Transverse colon (tissue), 4 donors: ENCODE measurements around the gene FMNL3. TPM values are rescaled to one million over a fixed set of nuclear protein-coding genes. Genes with fewer than 3 reads are reported as not detected.

Experiments
- DNase-seq: peaks from one replicate; pipeline ENCODE4 v3.0.0-alpha.2; 2019
- H3K27ac ChIP-seq, 4 donors: fragments of 200-600 bp; sonication (generic); 2 replicates each; pipeline ENCODE4 v1.5.1; 2016 to 2018; ENCODE audit warnings: inconsistent platforms in 4 of 4
- H3K27me3 ChIP-seq: fragments of 200-600 bp; sonication (generic); 2 replicates; pipeline ENCODE4 v1.5.1; 2017; ENCODE audit warnings: inconsistent platforms
- H3K36me3 ChIP-seq, 4 donors: fragments of 200-600 bp; sonication (generic); 2 replicates each; pipeline ENCODE4 v1.5.1; 2017 to 2019; ENCODE audit warnings: inconsistent platforms in 4 of 4
- H3K4me1 ChIP-seq, 4 donors: fragments of 200-600 bp; sonication (generic); 2 replicates each; pipeline ENCODE4 v1.5.1; 2017 to 2020; ENCODE audit warnings: inconsistent platforms in 4 of 4
- H3K4me3 ChIP-seq, 4 donors: fragments of 200-600 bp; sonication (generic); 1 replicate in 1 of 4; 2 replicates in 3 of 4; pipeline versions ENCODE4 v1.5.1 to v1.6.1; 2017 to 2019; ENCODE audit warnings: inconsistent platforms in 4 of 4
- H3K9me3 ChIP-seq, 2 donors: fragments of 200-600 bp; sonication (generic); 2 replicates each; pipeline ENCODE4 v1.5.1; 2017 to 2019; ENCODE audit warnings: inconsistent platforms in 2 of 2
- CTCF ChIP-seq, 5 experiments: fragments of 200-600 bp in 3 of 5; fragments of 450-650 bp in 2 of 5; sonication (generic) in 3 of 5; IDR thresholded peaks; 1 replicate in 2 of 5; 2 replicates in 3 of 5; pipeline ENCODE4 v1.5.1; 2016 to 2017; ENCODE audit warnings: antibody characterized with exemption in 5 of 5, inconsistent platforms in 3 of 5, mild to moderate bottlenecking in 2 of 5, moderate library complexity in 1 of 5
- EP300 ChIP-seq: sonication (generic); formaldehyde crosslinking; IDR thresholded peaks from one replicate; pipeline ENCODE4 v1.6.1; 2017; ENCODE audit warnings: antibody characterized with exemption, low read depth
- POLR2A ChIP-seq: fragments of 450-650 bp; IDR thresholded peaks from one replicate; pipeline ENCODE4 v1.6.1; 2016; ENCODE audit warnings: antibody characterized with exemption, mild to moderate bottlenecking, moderate library complexity
- POLR2AphosphoS5 ChIP-seq, 3 donors: sonication (generic); formaldehyde crosslinking; IDR thresholded peaks; one replicate each; pipeline ENCODE4 v1.6.1; 2016; ENCODE audit warnings: antibody characterized with exemption in 3 of 3
- WGBS, 2 donors: methylation state at CpG; one replicate each; pipeline ENCODE4 v1.1.5; 2018; ENCODE audit warnings: low coverage in 1 of 2; 5-methylcytosine and 5-hydroxymethylcytosine counted together
- in situ Hi-C, 4 donors: fragments of 200-750 bp; cut with MboI; loops; one replicate each; pipeline versions ENCODE4 v1.15.0 to v1.15.1; 2017; ENCODE audit warnings: low sequenced_read_pairs in 3 of 4, low pct_ligation_motif_present in 1 of 4, low pct_unique_long_range_greater_than_20kb in 1 of 4
- intact Hi-C: fragments of 100-400 bp; cut with DNase I; formaldehyde crosslinking; loops from one replicate; pipeline ENCODE4 v1.15.1; 2023; ENCODE audit warnings: low total_unique reads
- total RNA-seq, 4 donors: library from RNA; depleted of rRNA; stranded (reverse); fragments of >200 nt; gene quantifications; one replicate each; pipeline ENCODE4 v1.1.0, GENCODE V29; 2016

FMNL3 gene
- total RNA-seq, 4 donors from 2014 or later = 5.3 to 16.5 (median 8.2) TPM

DNA sequence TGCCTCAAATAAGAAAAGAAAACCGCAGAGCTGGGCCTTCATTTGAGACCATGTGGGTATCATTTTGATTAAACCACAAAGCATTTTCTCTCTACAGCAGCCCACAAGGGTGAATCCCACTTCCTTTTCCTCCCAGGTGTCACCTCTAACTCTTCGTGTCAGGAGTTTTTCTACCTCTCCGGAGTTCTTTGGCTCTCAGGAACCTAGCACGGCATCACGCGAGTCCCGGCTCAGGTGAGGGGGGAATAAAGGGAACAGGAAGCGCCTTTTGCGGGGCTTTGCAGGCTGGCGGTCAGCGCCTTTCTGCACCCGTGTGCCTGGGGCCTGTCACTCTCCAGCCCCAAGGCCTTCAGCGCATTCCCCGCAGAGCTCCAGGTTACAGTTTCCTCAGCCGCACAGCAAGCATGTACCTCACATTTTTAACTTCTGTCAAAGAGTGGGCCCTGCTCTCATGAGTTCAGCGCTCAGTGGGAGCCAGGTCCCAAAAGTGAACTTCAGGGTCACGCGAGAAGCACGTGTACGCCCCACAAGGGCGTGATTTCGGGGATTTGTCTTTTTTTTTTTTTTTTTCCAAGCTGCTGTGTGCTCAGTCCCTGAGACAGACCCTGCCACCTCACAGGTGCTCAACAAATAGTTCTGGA is 84.6 kb downstream of the FMNL3 start:
- no peak for TF ChIP-seq CTCF (IDR thresholded peaks at IDR 0.05)
- TF ChIP-seq POLR2AphosphoS5 (IDR thresholded peaks at IDR 0.05) = no peak
- TF ChIP-seq EP300 = no peak
- TF ChIP-seq POLR2A = no peak

DNA sequence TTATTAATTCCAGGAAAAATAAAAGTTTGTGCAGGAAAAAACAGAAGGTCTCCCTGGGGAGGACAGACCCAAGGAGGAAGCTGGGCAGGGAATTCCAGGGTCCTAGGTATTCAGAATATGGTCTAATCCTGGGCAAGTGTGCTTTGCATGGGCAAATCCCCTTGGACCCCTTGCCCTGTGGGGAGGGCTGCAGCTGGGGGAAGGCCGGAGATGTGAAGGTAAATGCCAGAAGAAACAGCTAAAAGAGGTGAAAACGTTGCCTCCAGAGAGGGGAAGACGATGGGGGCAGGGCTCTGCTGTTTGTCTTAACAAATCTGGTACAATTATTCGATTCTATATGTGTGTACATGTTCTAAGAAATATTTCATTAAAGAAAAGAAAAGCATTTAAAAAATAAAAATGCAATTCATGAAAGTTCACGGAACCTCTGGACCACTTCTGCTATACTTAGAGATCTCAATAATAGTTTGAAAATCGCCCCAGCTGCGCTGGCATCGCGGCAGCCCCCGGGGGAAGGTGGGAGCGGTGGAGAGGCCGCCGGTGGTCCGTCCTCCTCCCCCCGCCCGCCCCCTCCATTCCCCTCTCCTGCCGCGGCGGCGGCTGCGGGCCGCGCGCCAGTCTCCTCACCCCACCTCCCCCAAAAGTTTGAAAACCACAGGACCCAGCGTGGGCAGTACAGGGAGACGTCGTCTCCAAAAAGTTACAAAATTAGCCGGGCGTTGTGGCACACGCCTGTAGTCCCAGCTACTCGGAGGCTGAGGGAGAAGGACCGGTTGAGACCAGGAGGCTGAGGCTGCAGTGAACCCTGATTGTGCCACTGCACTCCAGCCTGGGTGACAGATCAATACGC is 85.3 kb downstream of the FMNL3 start:
- H3K36me3 ChIP-seq = no peaks in the 10 kb centered on the region
- H3K4me3 ChIP-seq = peak overlapping the region in 3 of 4 donors; percentile 49 to 70 (median 56)
- DNase-seq = no peak
- WGBS, 2 donors = 5 to 12% methylated on average over 9 to 33 of the region's 33 CpGs
- H3K9me3 ChIP-seq = no peaks in the 10 kb centered on the region
- H3K27me3 ChIP-seq = no peaks in the 10 kb centered on the region
- intact Hi-C loops = no loop called here
- in situ Hi-C loops = no loop called here
- peaks cover 6 to 25% (median 16%) of the 10 kb centered on the region in 4 donors for H3K4me1 ChIP-seq
- TF ChIP-seq POLR2A (no peak), CTCF (IDR thresholded peaks at IDR 0.05) (no peak), POLR2AphosphoS5 (IDR thresholded peaks at IDR 0.05) (no peak), EP300 (no peak)
- H3K27ac ChIP-seq = peak overlapping the region; percentile 76 to 89 (median 86)

More for the DNA sequence above, 84.6 kb downstream of the FMNL3 start:
- WGBS, 2 donors = 2 to 4% methylated on average over 10 to 22 of the region's 22 CpGs
- H3K27me3 ChIP-seq = no peaks in the 10 kb centered on the region
- intact Hi-C loops (no loop called here), in situ Hi-C loops (no loop called here)
- DNase-seq = peak; percentile 47
- no peaks in the 10 kb centered on the region for H3K9me3 ChIP-seq
- H3K27ac ChIP-seq = peak overlapping the region; percentile 76 to 89 (median 86)
- H3K4me1 ChIP-seq = peaks cover 6 to 25% (median 16%) of the 10 kb centered on the region in 4 donors
- peak overlapping the region; percentile 15 to 70 (median 52) for H3K4me3 ChIP-seq
- no peaks in the 10 kb centered on the region for H3K36me3 ChIP-seq

DNA sequence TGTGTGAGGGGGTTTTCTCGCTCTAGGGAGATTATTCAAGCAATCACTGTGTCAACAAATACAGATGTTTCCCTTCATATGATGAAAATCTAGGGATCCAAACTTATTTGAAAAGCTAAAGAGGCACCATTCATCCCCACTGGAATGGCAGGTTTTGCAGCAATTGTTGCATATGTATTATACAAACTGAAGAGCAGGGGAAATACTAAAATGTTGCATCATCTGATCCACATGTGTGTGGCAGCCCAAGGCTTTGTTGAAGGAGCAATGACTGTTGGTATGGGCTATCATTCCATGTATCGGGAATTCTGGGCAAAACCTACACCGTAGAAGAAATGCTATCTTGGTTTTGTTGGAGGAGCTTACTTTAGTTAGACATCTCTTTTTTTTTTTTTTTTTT is 87.9 kb downstream of the FMNL3 start:
- peaks cover 6 to 25% (median 16%) of the 10 kb centered on the region in 4 donors for H3K4me1 ChIP-seq
- in situ Hi-C loops = no loop called here
- 88 to 89% methylated on average over 3 of the region's 3 CpGs for WGBS, 2 donors

More for the DNA sequence above, 87.9 kb downstream of the FMNL3 start:
- Histone ChIP-seq H3K27ac (no peak overlapping the region), H3K36me3 (no peaks in the 10 kb centered on the region), H3K4me3 (no peak overlapping the region), H3K27me3 (peaks cover 9% of the 10 kb centered on the region), H3K9me3 (no peaks in the 10 kb centered on the region)
- DNase-seq = no peak
- no peak for TF ChIP-seq CTCF (IDR thresholded peaks at IDR 0.05)
- TF ChIP-seq EP300 = no peak
- TF ChIP-seq POLR2AphosphoS5 (IDR thresholded peaks at IDR 0.05) = no peak
- TF ChIP-seq POLR2A = no peak
- intact Hi-C loops = no loop called here
